Stimulated activated effector memory CD8-positive, alpha-beta T cell treated with anti-CD3 and anti-CD28 coated beads, Interleukin-12 subunit alpha, Interleukin-12 subunit beta, amount 100 ng/mL, for 72 hours (primary cell): ENCODE measurements around the gene ARHGAP26.

Experiments used
- ATAC-seq: fragments of 150-1000 bp; cut with Tn5 transposase; 2 replicates; pipeline ENCODE4 v1.10.0; 2021
- DNase-seq, 2 donors: peaks; one replicate each; pipeline ENCODE4 v3.0.0; 2021 to 2022; ENCODE audit warnings: low spot score in 2 of 2
- H3K27ac Mint-ChIP-seq: one replicate; pipeline ENCODE4 v1.8.0; 2022; ENCODE audit warnings: mild to moderate bottlenecking, mixed read lengths
- H3K36me3 Mint-ChIP-seq: one replicate; pipeline ENCODE4 v1.8.0; 2022; ENCODE audit warnings: mild to moderate bottlenecking, mixed read lengths
- H3K4me1 Mint-ChIP-seq: one replicate; pipeline ENCODE4 v1.8.0; 2022; ENCODE audit warnings: mixed read lengths
- H3K4me3 Mint-ChIP-seq: one replicate; pipeline ENCODE4 v1.8.0; 2022; ENCODE audit warnings: mild to moderate bottlenecking, mixed read lengths
- H3K9me3 Mint-ChIP-seq: one replicate; pipeline ENCODE4 v1.8.0; 2022; ENCODE audit warnings: mixed read lengths

ARHGAP26 gene

DNA sequence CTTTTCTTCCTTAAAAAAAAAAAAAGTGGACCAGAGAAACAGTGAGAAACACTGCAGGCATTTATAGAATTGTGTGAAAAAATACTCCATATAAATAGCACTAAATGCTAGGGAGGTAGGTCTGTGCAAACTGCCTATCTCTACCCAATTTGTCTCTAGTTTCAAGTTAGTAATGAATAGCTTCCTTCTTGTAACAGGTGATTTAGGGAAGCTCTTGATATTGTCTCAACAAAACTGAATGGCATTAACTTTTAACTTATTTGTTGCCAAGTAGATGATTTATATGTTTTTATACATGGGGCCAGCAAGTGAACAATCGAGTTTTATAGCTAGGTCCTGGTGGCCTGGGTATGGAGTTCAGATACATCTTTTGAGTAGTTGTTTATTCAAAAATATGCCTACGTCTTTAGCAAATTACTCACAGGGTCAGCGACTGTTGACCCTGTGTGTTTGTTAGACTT lies 349.7 kb downstream of the ARHGAP26 start:
- no peaks in the 10 kb centered on the region for H3K9me3 Mint-ChIP-seq
- peaks cover 19% of the 10 kb centered on the region for H3K36me3 Mint-ChIP-seq
- no peak for DNase-seq
- no peak for ATAC-seq
- H3K4me1 Mint-ChIP-seq: peaks cover 75% of the 10 kb centered on the region
- H3K4me3 Mint-ChIP-seq: no peak overlapping the region
- H3K27ac Mint-ChIP-seq: no peak overlapping the region

- DNase-seq (no peak), ATAC-seq (no peak)
- peaks cover 19% of the 10 kb centered on the region for H3K36me3 Mint-ChIP-seq
- no peak overlapping the region for H3K4me3 Mint-ChIP-seq
- H3K9me3 Mint-ChIP-seq: no peaks in the 10 kb centered on the region
- H3K27ac Mint-ChIP-seq: no peak overlapping the region
- H3K4me1 Mint-ChIP-seq: peaks cover 73% of the 10 kb centered on the region
Observed at GRCh38 chr5:143120460-143121134, 350.4 kb downstream of the ARHGAP26 start.

GRCh38 chr5:143121135-143121475 lies 350.9 kb downstream of the ARHGAP26 start:
- Mint-ChIP-seq H3K4me3 (no peak overlapping the region), H3K27ac (no peak overlapping the region), H3K4me1 (peaks cover 72% of the 10 kb centered on the region), H3K36me3 (peaks cover 19% of the 10 kb centered on the region), H3K9me3 (no peaks in the 10 kb centered on the region)
- ATAC-seq: peak; percentile 92
- DNase-seq: peak; percentile 8 to 62

DNA sequence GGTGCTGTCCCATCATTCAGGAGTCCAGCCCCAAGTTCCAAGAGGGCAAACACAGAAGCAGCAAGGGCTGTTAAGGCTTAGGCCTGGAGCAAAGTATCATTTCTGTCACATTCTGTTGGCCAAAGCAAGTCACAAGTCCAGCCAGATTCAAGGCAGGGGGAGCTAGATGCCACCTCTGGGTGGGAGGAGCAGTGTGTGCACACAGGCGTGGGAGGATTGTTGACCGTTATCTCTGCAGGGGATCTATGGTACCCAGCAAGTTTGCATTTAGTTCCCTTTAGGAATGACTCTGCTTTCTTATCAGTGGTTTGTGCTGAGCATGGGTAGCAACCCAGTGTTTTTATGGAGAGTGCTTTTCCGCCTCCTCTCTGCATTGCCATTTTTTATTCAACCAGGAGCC lies 354.4 kb downstream of the ARHGAP26 start:
- H3K36me3 Mint-ChIP-seq: peaks cover 19% of the 10 kb centered on the region
- peaks cover 52% of the 10 kb centered on the region for H3K4me1 Mint-ChIP-seq
- H3K9me3 Mint-ChIP-seq: no peaks in the 10 kb centered on the region
- H3K4me3 Mint-ChIP-seq: no peak overlapping the region
- H3K27ac Mint-ChIP-seq: no peak overlapping the region
- no peak for DNase-seq
- no peak for ATAC-seq

GRCh38 chr5:143126174-143127019 lies 356.2 kb downstream of the ARHGAP26 start:
- Mint-ChIP-seq H3K4me1 (peaks cover 42% of the 10 kb centered on the region), H3K36me3 (peaks cover 12% of the 10 kb centered on the region), H3K27ac (no peak overlapping the region), H3K9me3 (no peaks in the 10 kb centered on the region), H3K4me3 (no peak overlapping the region)
- ATAC-seq: no peak
- DNase-seq: no peak

DNA sequence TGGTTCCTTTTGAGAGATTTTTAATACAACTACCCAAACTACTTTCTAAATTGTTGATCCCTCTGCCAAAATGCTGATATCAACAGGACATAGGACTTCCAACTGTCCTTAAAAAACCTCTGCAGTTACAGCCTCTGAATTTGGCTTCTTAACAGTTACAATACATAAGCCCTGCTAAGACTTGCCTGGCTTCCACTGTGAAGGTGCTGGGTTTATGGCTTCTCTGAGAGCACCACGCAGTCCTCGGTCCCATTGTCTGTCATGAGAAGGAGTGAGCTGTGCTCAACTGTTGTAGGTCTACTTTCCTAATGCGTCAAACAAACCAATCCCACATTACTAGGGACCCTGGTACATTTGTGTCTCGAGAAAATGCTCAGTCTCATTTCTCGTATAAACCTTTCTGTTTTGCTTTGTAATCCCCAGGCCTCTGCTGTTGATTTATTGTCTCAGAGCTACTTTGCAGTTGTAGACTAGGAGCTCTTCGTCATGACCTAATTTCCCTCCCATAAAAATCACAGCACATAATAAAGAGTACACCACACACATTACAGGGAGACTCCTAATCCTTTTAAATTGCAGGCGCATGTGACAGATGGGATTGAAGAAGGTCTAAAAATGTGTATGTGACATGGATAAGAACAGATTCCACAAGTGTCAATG lies 358.4 kb downstream of the ARHGAP26 start:
- ATAC-seq: no peak

GRCh38 chr5:143129203-143129602 lies 359.0 kb downstream of the ARHGAP26 start:
- Mint-ChIP-seq H3K4me3 (no peak overlapping the region), H3K36me3 (peaks cover 6% of the 10 kb centered on the region), H3K9me3 (no peaks in the 10 kb centered on the region), H3K4me1 (peaks cover 27% of the 10 kb centered on the region), H3K27ac (no peak overlapping the region)
- ATAC-seq (no peak), DNase-seq (no peak)

More for the DNA sequence above, 358.4 kb downstream of the ARHGAP26 start:
- Mint-ChIP-seq H3K4me1 (peaks cover 31% of the 10 kb centered on the region), H3K36me3 (no peaks in the 10 kb centered on the region), H3K4me3 (no peak overlapping the region), H3K27ac (no peak overlapping the region), H3K9me3 (no peaks in the 10 kb centered on the region)
- no peak for DNase-seq

- ATAC-seq: no peak
- no peak overlapping the region for H3K27ac Mint-ChIP-seq
- H3K9me3 Mint-ChIP-seq: no peaks in the 10 kb centered on the region
- DNase-seq: no peak
- H3K4me1 Mint-ChIP-seq: peaks cover 25% of the 10 kb centered on the region
- peaks cover 14% of the 10 kb centered on the region for H3K36me3 Mint-ChIP-seq
- no peak overlapping the region for H3K4me3 Mint-ChIP-seq
Observed at GRCh38 chr5:143129910-143130612, 359.9 kb downstream of the ARHGAP26 start.

GRCh38 chr5:143130613-143131305 lies 360.6 kb downstream of the ARHGAP26 start:
- no peak for DNase-seq
- no peak for ATAC-seq
- peaks cover 20% of the 10 kb centered on the region for H3K4me1 Mint-ChIP-seq
- H3K4me3 Mint-ChIP-seq: no peak overlapping the region
- no peaks in the 10 kb centered on the region for H3K9me3 Mint-ChIP-seq
- H3K36me3 Mint-ChIP-seq: peaks cover 16% of the 10 kb centered on the region
- no peak overlapping the region for H3K27ac Mint-ChIP-seq

- no peaks in the 10 kb centered on the region for H3K9me3 Mint-ChIP-seq
- H3K4me3 Mint-ChIP-seq: no peak overlapping the region
- peaks cover 20% of the 10 kb centered on the region for H3K4me1 Mint-ChIP-seq
- H3K27ac Mint-ChIP-seq: no peak overlapping the region
- DNase-seq (no peak), ATAC-seq (no peak)
- H3K36me3 Mint-ChIP-seq: peaks cover 21% of the 10 kb centered on the region
Observed at GRCh38 chr5:143131972-143132371, 361.8 kb downstream of the ARHGAP26 start.

GRCh38 chr5:143132739-143133138 lies 362.6 kb downstream of the ARHGAP26 start:
- Mint-ChIP-seq H3K4me1 (peaks cover 27% of the 10 kb centered on the region), H3K36me3 (peaks cover 28% of the 10 kb centered on the region), H3K4me3 (no peak overlapping the region), H3K27ac (no peak overlapping the region), H3K9me3 (no peaks in the 10 kb centered on the region)
- DNase-seq (no peak), ATAC-seq (no peak)

DNA sequence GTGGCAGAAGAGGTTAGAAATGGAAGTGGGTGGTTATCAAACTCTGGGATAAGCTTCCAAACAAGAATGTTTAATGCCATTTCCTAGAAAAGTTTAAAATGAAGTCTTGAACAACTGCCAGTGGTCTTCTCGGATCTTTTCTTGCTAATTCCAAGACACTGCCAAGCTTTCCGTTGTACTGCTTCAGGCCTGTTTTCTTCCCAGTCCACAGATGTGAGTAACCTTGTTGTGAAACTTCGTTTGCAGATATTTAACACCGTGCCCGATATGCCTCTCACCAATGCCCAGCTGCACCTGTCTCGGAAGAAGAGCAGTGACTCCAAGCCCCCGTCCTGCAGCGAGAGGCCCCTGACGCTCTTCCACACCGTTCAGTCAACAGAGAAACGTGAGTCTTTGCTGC lies 363.5 kb downstream of the ARHGAP26 start:
- H3K36me3 Mint-ChIP-seq: peaks cover 29% of the 10 kb centered on the region

GRCh38 chr5:143134269-143134668 lies 364.1 kb downstream of the ARHGAP26 start:
- Mint-ChIP-seq H3K36me3 (peaks cover 29% of the 10 kb centered on the region), H3K4me3 (no peak overlapping the region), H3K9me3 (no peaks in the 10 kb centered on the region), H3K4me1 (peaks cover 33% of the 10 kb centered on the region), H3K27ac (no peak overlapping the region)
- no peak for ATAC-seq
- no peak for DNase-seq

More for the DNA sequence above, 363.5 kb downstream of the ARHGAP26 start:
- no peaks in the 10 kb centered on the region for H3K9me3 Mint-ChIP-seq
- ATAC-seq (no peak), DNase-seq (no peak)
- no peak overlapping the region for H3K27ac Mint-ChIP-seq
- no peak overlapping the region for H3K4me3 Mint-ChIP-seq
- peaks cover 33% of the 10 kb centered on the region for H3K4me1 Mint-ChIP-seq

GRCh38 chr5:143134900-143135299 lies 364.7 kb downstream of the ARHGAP26 start:
- H3K9me3 Mint-ChIP-seq: no peaks in the 10 kb centered on the region
- peaks cover 30% of the 10 kb centered on the region for H3K4me1 Mint-ChIP-seq
- H3K4me3 Mint-ChIP-seq: no peak overlapping the region
- no peak for DNase-seq
- no peak overlapping the region for H3K27ac Mint-ChIP-seq
- H3K36me3 Mint-ChIP-seq: peaks cover 29% of the 10 kb centered on the region
- peak; percentile 76 for ATAC-seq
